DND-41 (cell line): ENCODE results near the gene COPG2.
"Not testable (repeated sequence)": the region's sequence is repeated elsewhere in the genome, so short reads cannot be mapped to it uniquely, and the experiment has no call there.

Experiments
- ATAC-seq: fragments of 200-7000 bp; cut with Tn5 transposase; 3 replicates; pipeline ENCODE4 v1.9.1; 2021; ENCODE audit warnings: low read depth; ENCODE audit not compliant: insufficient read depth
- DNase-seq: peaks from one replicate; pipeline ENCODE4 v3.0.0-alpha.2; 2020
- H2AFZ ChIP-seq: 2 replicates; pipeline ENCODE4 v1.6.0; 2012; ENCODE audit warnings: low read depth, low read length
- H3K27ac ChIP-seq: 2 replicates; pipeline ENCODE4 v1.5.1; 2012; ENCODE audit warnings: low read length, inconsistent platforms
- H3K27me3 ChIP-seq: fragments of 200-600 bp; sonication (generic); 2 replicates; pipeline ENCODE4 v1.6.0; 2012; ENCODE audit warnings: low read length, mild to moderate bottlenecking, inconsistent platforms; ENCODE audit not compliant: insufficient read depth, poor library complexity
- H3K36me3 ChIP-seq: 2 replicates; pipeline ENCODE4 v1.5.1; 2012; ENCODE audit warnings: low read length, inconsistent platforms; ENCODE audit not compliant: insufficient read depth
- H3K4me1 ChIP-seq: 2 replicates; pipeline ENCODE4 v1.5.1; 2012; ENCODE audit warnings: mild to moderate bottlenecking, low read length; ENCODE audit not compliant: insufficient read depth
- H3K4me2 ChIP-seq: 2 replicates; pipeline ENCODE4 v1.6.0; 2012; ENCODE audit warnings: mild to moderate bottlenecking, moderate library complexity, low read length, inconsistent platforms; ENCODE audit not compliant: insufficient read depth
- H3K4me3 ChIP-seq, 2 experiments: fragments of 200-600 bp in 1 of 2; shearing (Covaris generic) in 1 of 2; 2 replicates each; pipeline ENCODE4 v1.5.1; 2012 to 2016; ENCODE audit warnings: inconsistent platforms in 2 of 2, low read length in 2 of 2, mild to moderate bottlenecking in 2 of 2, low read depth in 1 of 2, moderate library complexity in 1 of 2
- H3K79me2 ChIP-seq: 2 replicates; pipeline ENCODE4 v1.6.0; 2012; ENCODE audit warnings: low read length, inconsistent platforms; ENCODE audit not compliant: insufficient read depth
- H3K9ac ChIP-seq: 2 replicates; pipeline ENCODE4 v1.6.0; 2012; ENCODE audit warnings: low read depth, mild to moderate bottlenecking, inconsistent platforms, low read length, moderate library complexity
- H3K9me3 ChIP-seq: 2 replicates; pipeline ENCODE4 v1.5.1; 2012; ENCODE audit warnings: low read length, moderate library complexity, mild to moderate bottlenecking, inconsistent platforms; ENCODE audit not compliant: insufficient read depth, severe bottlenecking
- H4K20me1 ChIP-seq: 2 replicates; pipeline ENCODE4 v1.6.0; 2012; ENCODE audit warnings: low read length; ENCODE audit not compliant: insufficient read depth
- EZH2 ChIP-seq: IDR thresholded peaks from 3 replicates; pipeline ENCODE4 v1.6.1; 2012; ENCODE audit warnings: borderline replicate concordance, low read depth, mild to moderate bottlenecking, moderate library complexity, low read length, inconsistent platforms; ENCODE audit not compliant: severe bottlenecking
- TF ChIP-seq, protein P1 (sequence below): IDR thresholded peaks from 2 replicates; pipeline ENCODE4 v1.5.1; 2012; ENCODE audit warnings: borderline replicate concordance, low read length, moderate library complexity, mild to moderate bottlenecking; ENCODE audit not compliant: poor library complexity, severe bottlenecking; ENCODE audit errors: extremely low read depth

Gene COPG2

DNA sequence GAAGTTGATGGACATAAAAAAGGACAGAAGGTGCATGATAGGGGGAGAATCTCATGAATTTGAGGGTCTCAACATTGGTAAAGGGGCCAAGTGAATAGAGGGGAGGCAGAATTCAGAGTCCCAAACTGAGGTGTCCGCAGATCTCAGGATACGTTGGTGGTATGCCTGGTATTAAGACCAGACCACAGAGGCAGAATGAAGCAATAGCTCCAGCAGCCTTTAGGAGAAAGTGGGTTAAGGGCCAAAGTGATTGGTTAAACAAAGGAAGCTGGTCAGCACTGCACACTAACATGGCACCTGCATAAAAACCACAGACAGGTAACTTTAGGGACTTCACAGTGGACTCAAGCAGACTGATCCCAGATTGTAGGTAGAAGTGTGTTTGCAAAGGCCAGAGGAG, 139.1 kb downstream of the COPG2 start:
- Histone ChIP-seq H3K9ac (no peak overlapping the region), H3K79me2 (no peaks in the 10 kb centered on the region), H3K9me3 (no peaks in the 10 kb centered on the region), H3K4me2 (no peak overlapping the region), H4K20me1 (no peaks in the 10 kb centered on the region), H3K4me1 (no peaks in the 10 kb centered on the region), H3K36me3 (no peaks in the 10 kb centered on the region; the same call in 1 of the 2 replicates), H3K4me3 (no peak overlapping the region), H2AFZ (no peak overlapping the region), H3K27ac (no peak overlapping the region), H3K27me3 (no peaks in the 10 kb centered on the region)
- ATAC-seq, result no peak
- DNase-seq, result no peak
- no peak for TF ChIP-seq EZH2
- TF ChIP-seq, protein P1, sequence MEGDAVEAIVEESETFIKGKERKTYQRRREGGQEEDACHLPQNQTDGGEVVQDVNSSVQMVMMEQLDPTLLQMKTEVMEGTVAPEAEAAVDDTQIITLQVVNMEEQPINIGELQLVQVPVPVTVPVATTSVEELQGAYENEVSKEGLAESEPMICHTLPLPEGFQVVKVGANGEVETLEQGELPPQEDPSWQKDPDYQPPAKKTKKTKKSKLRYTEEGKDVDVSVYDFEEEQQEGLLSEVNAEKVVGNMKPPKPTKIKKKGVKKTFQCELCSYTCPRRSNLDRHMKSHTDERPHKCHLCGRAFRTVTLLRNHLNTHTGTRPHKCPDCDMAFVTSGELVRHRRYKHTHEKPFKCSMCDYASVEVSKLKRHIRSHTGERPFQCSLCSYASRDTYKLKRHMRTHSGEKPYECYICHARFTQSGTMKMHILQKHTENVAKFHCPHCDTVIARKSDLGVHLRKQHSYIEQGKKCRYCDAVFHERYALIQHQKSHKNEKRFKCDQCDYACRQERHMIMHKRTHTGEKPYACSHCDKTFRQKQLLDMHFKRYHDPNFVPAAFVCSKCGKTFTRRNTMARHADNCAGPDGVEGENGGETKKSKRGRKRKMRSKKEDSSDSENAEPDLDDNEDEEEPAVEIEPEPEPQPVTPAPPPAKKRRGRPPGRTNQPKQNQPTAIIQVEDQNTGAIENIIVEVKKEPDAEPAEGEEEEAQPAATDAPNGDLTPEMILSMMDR, result no peak

- not testable (repeated sequence) for H2AFZ ChIP-seq, H3K4me1 ChIP-seq, H3K79me2 ChIP-seq, H3K4me2 ChIP-seq, H3K27me3 ChIP-seq, H3K9me3 ChIP-seq, H3K9ac ChIP-seq, H3K36me3 ChIP-seq, H3K4me3 ChIP-seq, H3K27ac ChIP-seq, H4K20me1 ChIP-seq
- peak; percentile 15 for DNase-seq
- peak; percentile 72 for ATAC-seq
These were observed 140.7 kb downstream of the COPG2 start for GRCh38 chr7:130527752-130528355.

DNA sequence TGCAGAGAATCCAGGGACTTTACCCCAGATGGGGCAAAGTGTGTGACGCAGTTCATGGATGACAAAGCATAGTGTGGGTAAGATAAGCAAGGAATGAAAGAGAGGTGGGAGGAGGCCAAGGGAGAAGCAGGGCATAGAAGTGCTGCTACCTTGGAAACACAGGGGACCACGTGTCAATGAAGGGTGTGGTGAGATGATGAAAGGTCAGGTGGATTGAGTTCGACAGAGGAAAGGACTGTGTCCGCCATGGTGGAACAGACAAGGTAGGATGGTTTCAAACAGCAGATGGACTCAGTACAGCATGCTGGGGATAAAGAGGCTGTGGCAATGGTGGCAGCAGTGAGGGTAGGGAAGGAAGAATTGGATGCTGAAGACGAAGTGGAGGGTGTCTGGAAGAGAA, 143.9 kb downstream of the COPG2 start:
- Histone ChIP-seq H3K4me1 (no peaks in the 10 kb centered on the region), H3K27me3 (no peaks in the 10 kb centered on the region), H3K79me2 (no peaks in the 10 kb centered on the region), H3K4me3 (no peak overlapping the region), H3K9me3 (no peaks in the 10 kb centered on the region), H2AFZ (no peak overlapping the region), H3K36me3 (no peaks in the 10 kb centered on the region), H3K27ac (no peak overlapping the region), H3K4me2 (no peak overlapping the region), H3K9ac (no peak overlapping the region), H4K20me1 (no peaks in the 10 kb centered on the region)
- DNase-seq (no peak), ATAC-seq (no peak)
- TF ChIP-seq, protein P1, result no peak
- TF ChIP-seq EZH2, result no peak

DNA sequence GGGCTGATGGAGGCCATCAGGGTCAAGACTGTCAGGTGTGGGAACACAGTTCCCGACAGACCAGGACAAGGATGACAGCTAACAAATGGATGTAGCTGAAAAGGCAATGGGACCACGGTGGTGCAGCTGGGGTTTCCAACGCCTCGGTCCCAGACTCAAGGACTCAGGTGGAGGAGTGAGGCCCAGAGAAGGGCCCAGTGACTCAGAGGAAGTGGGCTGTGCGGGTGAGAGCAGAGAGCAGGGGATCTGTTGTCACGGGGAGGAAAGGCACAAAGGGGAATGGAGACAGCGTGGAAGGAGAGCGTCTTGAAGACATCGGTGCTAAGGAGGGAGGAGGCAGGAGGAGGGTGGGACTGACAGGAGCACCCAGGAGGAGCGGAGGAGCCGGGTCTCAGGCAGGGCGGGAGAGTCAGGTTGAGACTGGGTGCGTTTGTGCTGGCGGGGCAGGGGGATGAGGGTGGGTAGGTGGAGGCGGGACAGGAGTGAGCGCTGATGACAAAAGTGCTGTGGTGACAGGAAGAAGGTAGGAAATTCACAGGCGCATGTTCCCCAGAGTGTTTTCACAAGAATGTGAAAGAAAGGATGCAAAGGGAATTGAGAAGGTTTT, 144.9 kb downstream of the COPG2 start:
- H3K9me3 ChIP-seq, H4K20me1 ChIP-seq, H3K27ac ChIP-seq, H3K27me3 ChIP-seq, H3K36me3 ChIP-seq, DNase-seq, H3K4me3 ChIP-seq, H3K9ac ChIP-seq, H2AFZ ChIP-seq, H3K4me2 ChIP-seq, H3K79me2 ChIP-seq, H3K4me1 ChIP-seq: not testable (repeated sequence)
- ATAC-seq, result peak; percentile 70; the same call in 2 of the 3 replicates
